ENCODE results near the gene TRIML2. TPM values are rescaled to one million over a fixed set of nuclear protein-coding genes. Genes with fewer than 3 reads are reported as not detected.

The TRIML2 gene
- total RNA-seq, 2 experiments from 2014 or later: not detected

- TF ChIP-seq CTCF (IDR thresholded peaks at IDR 0.05): no peak
- no peak for ATAC-seq
- H3K9me3 Mint-ChIP-seq: peaks cover 3% of the 10 kb centered on the region
- no peaks in the 10 kb centered on the region for H3K27me3 Mint-ChIP-seq
- intact Hi-C loops (cut with micrococcal nuclease): no loop called here
- no peaks in the 10 kb centered on the region for H3K4me1 Mint-ChIP-seq (ENCODE audit: low read depth)
- H3K4me3 Mint-ChIP-seq: no peak overlapping the region
- ChIA-PET POLR2A (no interaction called here), CTCF (no interaction called here)
- no peaks in the 10 kb centered on the region for H3K36me3 Mint-ChIP-seq (ENCODE audit: low read depth)
- H3K27ac Mint-ChIP-seq: no peak overlapping the region
- DNase-seq: no peak
Observed at GRCh38 chr4:188146618-188147017, 37.2 kb upstream of the TRIML2 start.

GRCh38 chr4:188145601-188146000 is 36.2 kb upstream of the TRIML2 start:
- no peak overlapping the region for H3K4me3 Mint-ChIP-seq
- TF ChIP-seq CTCF (IDR thresholded peaks at IDR 0.05): no peak
- H3K27me3 Mint-ChIP-seq: no peaks in the 10 kb centered on the region
- H3K27ac Mint-ChIP-seq: no peak overlapping the region
- DNase-seq: no peak
- CTCF ChIA-PET: no interaction called here
- no peaks in the 10 kb centered on the region for H3K4me1 Mint-ChIP-seq (ENCODE audit: low read depth)
- POLR2A ChIA-PET: no interaction called here
- H3K36me3 Mint-ChIP-seq (ENCODE audit: low read depth): no peaks in the 10 kb centered on the region
- ATAC-seq: no peak
- peaks cover 3% of the 10 kb centered on the region for H3K9me3 Mint-ChIP-seq
- intact Hi-C loops (cut with micrococcal nuclease): no loop called here

GRCh38 chr4:188143731-188144130 is 34.3 kb upstream of the TRIML2 start:
- POLR2A ChIA-PET: no interaction called here
- H3K4me3 Mint-ChIP-seq: no peak overlapping the region

GRCh38 chr4:188139671-188140070 is 30.3 kb upstream of the TRIML2 start:
- peaks cover 4% of the 10 kb centered on the region for H3K9me3 Mint-ChIP-seq
- no peak overlapping the region for H3K4me3 Mint-ChIP-seq
- ChIA-PET CTCF (no interaction called here), POLR2A (no interaction called here)
- intact Hi-C loops (cut with micrococcal nuclease): no loop called here
- no peak for TF ChIP-seq CTCF (IDR thresholded peaks at IDR 0.05)
- no peak overlapping the region for H3K27ac Mint-ChIP-seq
- no peak for ATAC-seq
- H3K36me3 Mint-ChIP-seq (ENCODE audit: low read depth): no peaks in the 10 kb centered on the region
- H3K27me3 Mint-ChIP-seq: no peaks in the 10 kb centered on the region
- no peaks in the 10 kb centered on the region for H3K4me1 Mint-ChIP-seq (ENCODE audit: low read depth)
- no peak for DNase-seq

More at GRCh38 chr4:188143731-188144130, 34.3 kb upstream of the TRIML2 start:
- no peak for DNase-seq
- Mint-ChIP-seq H3K36me3 (ENCODE audit: low read depth) (no peaks in the 10 kb centered on the region), H3K4me1 (ENCODE audit: low read depth) (no peaks in the 10 kb centered on the region), H3K9me3 (peaks cover 3% of the 10 kb centered on the region), H3K27ac (no peak overlapping the region), H3K27me3 (no peaks in the 10 kb centered on the region)
- intact Hi-C loops (cut with micrococcal nuclease): no loop called here
- ATAC-seq: no peak
- no peak for TF ChIP-seq CTCF (IDR thresholded peaks at IDR 0.05)
- CTCF ChIA-PET: no interaction called here

GRCh38 chr4:188139141-188139540 is 29.7 kb upstream of the TRIML2 start, which contains the start of gene TRIML1:
Gene TRIML1, plus strand, starts transcription at chr4:188139441. Its CDS starts 118 bp downstream, at chr4:188139559.
- no peak for DNase-seq
- ChIA-PET POLR2A (no interaction called here), CTCF (no interaction called here)
- TF ChIP-seq CTCF (IDR thresholded peaks at IDR 0.05): no peak
- Mint-ChIP-seq H3K27me3 (no peaks in the 10 kb centered on the region), H3K4me3 (no peak within 1 kb of the TSS), H3K9me3 (peaks cover 4% of the 10 kb centered on the region), H3K27ac (no peak within 1 kb of the TSS), H3K4me1 (ENCODE audit: low read depth) (no peaks in the 10 kb centered on the region), H3K36me3 (ENCODE audit: low read depth) (no peaks in the 10 kb centered on the region)
- intact Hi-C loops (cut with micrococcal nuclease): no loop called here
- ATAC-seq: no peak
